ENCODE results near the gene MAPKAPK2.

DNA sequence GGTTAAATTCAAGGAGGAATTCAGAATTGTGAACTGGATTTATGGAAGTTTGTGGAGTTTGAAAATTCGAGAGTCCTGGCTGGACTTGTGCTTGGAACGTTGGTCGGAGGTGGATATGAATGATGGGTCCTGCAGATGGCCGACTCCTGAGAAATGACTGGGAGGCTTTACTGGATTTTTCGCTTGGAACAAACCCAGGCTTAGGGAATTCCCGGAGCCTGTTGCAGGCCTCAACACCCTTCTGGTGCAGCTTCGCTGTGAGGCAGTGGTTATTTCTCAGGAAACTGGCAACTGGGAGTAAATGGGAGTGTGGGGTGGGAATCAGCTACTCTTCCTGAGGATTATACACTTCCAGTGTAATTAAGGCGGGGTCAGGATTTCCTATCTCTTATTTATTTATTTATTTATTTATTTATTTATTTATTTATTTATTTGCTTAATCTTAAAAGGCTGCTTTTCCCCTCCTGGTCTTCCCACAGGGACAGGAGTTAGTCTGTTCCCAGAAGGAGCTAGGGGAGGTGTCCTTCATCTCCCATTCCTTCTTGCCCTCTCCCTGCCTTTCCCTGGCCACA lies 21.1 kb downstream of the MAPKAPK2 start:
- TF ChIP-seq CTCF (IDR thresholded peaks at IDR 0.05; ENCODE audit: low read length) (no peak), EZH2 (optimal IDR thresholded peaks at IDR 0.05; ENCODE audit: low read depth, low read length) (no peak)

All from MM.1S (cell line).